Neural progenitor cell (in vitro differentiated cells): ENCODE data around the gene RABGAP1. TPM values are rescaled to one million over a fixed set of nuclear protein-coding genes. Genes with fewer than 3 reads are reported as not detected.

Source experiments
- DNase-seq: peaks from one replicate; pipeline ENCODE4 v3.0.0-alpha.2; 2016; ENCODE audit warnings: low spot score
- H2AFZ ChIP-seq: fragments of 200-600 bp; sonication (generic); replicated peaks from 2 replicates; pipeline ENCODE4 v1.6.1; 2016; ENCODE audit warnings: antibody characterized with exemption
- H3F3A ChIP-seq: fragments of 200-600 bp; sonication (generic); 2 replicates; pipeline ENCODE4 v1.6.1; 2016; ENCODE audit warnings: antibody characterized with exemption, low read depth
- H3K27ac ChIP-seq: fragments of 200-600 bp; sonication (generic); 2 replicates; pipeline ENCODE4 v1.5.1; 2016; ENCODE audit warnings: mild to moderate bottlenecking
- H3K27me3 ChIP-seq: fragments of 200-600 bp; sonication (generic); 2 replicates; pipeline ENCODE4 v1.6.1; 2016; ENCODE audit warnings: mild to moderate bottlenecking, moderate library complexity
- H3K36me3 ChIP-seq: fragments of 200-600 bp; sonication (generic); 2 replicates; pipeline ENCODE4 v1.5.1; 2016
- H3K4me1 ChIP-seq: fragments of 200-600 bp; sonication (generic); 2 replicates; pipeline ENCODE4 v1.6.1; 2016; ENCODE audit warnings: mixed run types
- H3K4me2 ChIP-seq: fragments of 200-600 bp; sonication (generic); 2 replicates; pipeline ENCODE4 v1.6.1; 2016
- H3K4me3 ChIP-seq: fragments of 200-600 bp; sonication (generic); 2 replicates; pipeline ENCODE4 v1.5.1; 2016
- H3K79me2 ChIP-seq: fragments of 200-600 bp; sonication (generic); 2 replicates; pipeline ENCODE4 v1.6.1; 2016; ENCODE audit warnings: low read depth
- H3K9ac ChIP-seq: fragments of 200-600 bp; sonication (generic); 2 replicates; pipeline ENCODE4 v1.6.1; 2016
- H3K9me3 ChIP-seq: fragments of 200-600 bp; sonication (generic); 2 replicates; pipeline ENCODE4 v1.5.1; 2016; ENCODE audit warnings: low read depth
- H4K20me1 ChIP-seq: fragments of 200-600 bp; sonication (generic); 2 replicates; pipeline ENCODE4 v1.6.1; 2016; ENCODE audit warnings: low read depth
- H3K27ac Mint-ChIP-seq: 3 replicates; pipeline ENCODE4 v1.8.0; 2021; ENCODE audit warnings: mixed read lengths
- H3K27me3 Mint-ChIP-seq: 2 replicates; pipeline ENCODE4 v1.8.0; 2022; ENCODE audit warnings: low read depth, mild to moderate bottlenecking, inconsistent platforms, moderate library complexity, mixed read lengths; ENCODE audit not compliant: insufficient read depth
- H3K36me3 Mint-ChIP-seq: 3 replicates; pipeline ENCODE4 v1.8.0; 2021; ENCODE audit warnings: mixed read lengths
- H3K4me1 Mint-ChIP-seq: 3 replicates; pipeline ENCODE4 v1.8.0; 2021; ENCODE audit warnings: mixed read lengths
- H3K4me3 Mint-ChIP-seq: 3 replicates; pipeline ENCODE4 v1.8.0; 2021; ENCODE audit warnings: mild to moderate bottlenecking, moderate library complexity, mixed read lengths
- H3K9me3 Mint-ChIP-seq: 3 replicates; pipeline ENCODE4 v1.8.0; 2020; ENCODE audit warnings: mixed read lengths
- EZH2 ChIP-seq: fragments of 200-600 bp; sonication (generic); IDR thresholded peaks from 2 replicates; pipeline ENCODE4 v1.6.1; 2017; ENCODE audit warnings: antibody characterized with exemption, mild to moderate bottlenecking, moderate library complexity
- EZH2phosphoT487 ChIP-seq: fragments of 200-600 bp; sonication (generic); IDR thresholded peaks from 2 replicates; pipeline ENCODE4 v1.6.1; 2017; ENCODE audit warnings: antibody characterized with exemption
- total RNA-seq: library from RNA; depleted of rRNA; stranded (reverse); fragments of >200 nt; gene quantifications from 2 replicates; pipeline ENCODE4 v1.2.3, GENCODE V29; 2015; ENCODE audit warnings: low replicate concordance
- TF ChIP-seq, protein P1 (sequence below): fragments of 200-600 bp; sonication (generic); IDR thresholded peaks from 2 replicates; pipeline ENCODE4 v1.5.1; 2017; ENCODE audit warnings: antibody characterized with exemption, mild to moderate bottlenecking

Gene RABGAP1
- total RNA-seq, 1 donor from 2014 or later, result 55.2 TPM

GRCh38 chr9:123011380-123011779 is 70.6 kb downstream of the RABGAP1 start:
- Histone ChIP-seq H3K4me3 (no peak overlapping the region), H3K27ac (no peak overlapping the region), H3F3A (no peaks in the 10 kb centered on the region), H3K4me1 (no peaks in the 10 kb centered on the region), H3K4me2 (no peak overlapping the region), H3K36me3 (peaks cover 10% of the 10 kb centered on the region), H2AFZ (no peak overlapping the region), H3K9ac (no peak overlapping the region), H3K79me2 (no peaks in the 10 kb centered on the region), H4K20me1 (no peaks in the 10 kb centered on the region), H3K27me3 (no peaks in the 10 kb centered on the region), H3K9me3 (no peaks in the 10 kb centered on the region)
- no peaks in the 10 kb centered on the region for H3K4me1 Mint-ChIP-seq
- no peaks in the 10 kb centered on the region for H3K9me3 Mint-ChIP-seq
- H3K4me3 Mint-ChIP-seq, result no peak overlapping the region
- no peak for TF ChIP-seq EZH2phosphoT487
- TF ChIP-seq, protein P1, sequence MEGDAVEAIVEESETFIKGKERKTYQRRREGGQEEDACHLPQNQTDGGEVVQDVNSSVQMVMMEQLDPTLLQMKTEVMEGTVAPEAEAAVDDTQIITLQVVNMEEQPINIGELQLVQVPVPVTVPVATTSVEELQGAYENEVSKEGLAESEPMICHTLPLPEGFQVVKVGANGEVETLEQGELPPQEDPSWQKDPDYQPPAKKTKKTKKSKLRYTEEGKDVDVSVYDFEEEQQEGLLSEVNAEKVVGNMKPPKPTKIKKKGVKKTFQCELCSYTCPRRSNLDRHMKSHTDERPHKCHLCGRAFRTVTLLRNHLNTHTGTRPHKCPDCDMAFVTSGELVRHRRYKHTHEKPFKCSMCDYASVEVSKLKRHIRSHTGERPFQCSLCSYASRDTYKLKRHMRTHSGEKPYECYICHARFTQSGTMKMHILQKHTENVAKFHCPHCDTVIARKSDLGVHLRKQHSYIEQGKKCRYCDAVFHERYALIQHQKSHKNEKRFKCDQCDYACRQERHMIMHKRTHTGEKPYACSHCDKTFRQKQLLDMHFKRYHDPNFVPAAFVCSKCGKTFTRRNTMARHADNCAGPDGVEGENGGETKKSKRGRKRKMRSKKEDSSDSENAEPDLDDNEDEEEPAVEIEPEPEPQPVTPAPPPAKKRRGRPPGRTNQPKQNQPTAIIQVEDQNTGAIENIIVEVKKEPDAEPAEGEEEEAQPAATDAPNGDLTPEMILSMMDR, result no peak
- TF ChIP-seq EZH2, result no peak
- no peak for DNase-seq
- peaks cover 32% of the 10 kb centered on the region for H3K36me3 Mint-ChIP-seq
- H3K27me3 Mint-ChIP-seq, result no peaks in the 10 kb centered on the region
- no peak overlapping the region for H3K27ac Mint-ChIP-seq

DNA sequence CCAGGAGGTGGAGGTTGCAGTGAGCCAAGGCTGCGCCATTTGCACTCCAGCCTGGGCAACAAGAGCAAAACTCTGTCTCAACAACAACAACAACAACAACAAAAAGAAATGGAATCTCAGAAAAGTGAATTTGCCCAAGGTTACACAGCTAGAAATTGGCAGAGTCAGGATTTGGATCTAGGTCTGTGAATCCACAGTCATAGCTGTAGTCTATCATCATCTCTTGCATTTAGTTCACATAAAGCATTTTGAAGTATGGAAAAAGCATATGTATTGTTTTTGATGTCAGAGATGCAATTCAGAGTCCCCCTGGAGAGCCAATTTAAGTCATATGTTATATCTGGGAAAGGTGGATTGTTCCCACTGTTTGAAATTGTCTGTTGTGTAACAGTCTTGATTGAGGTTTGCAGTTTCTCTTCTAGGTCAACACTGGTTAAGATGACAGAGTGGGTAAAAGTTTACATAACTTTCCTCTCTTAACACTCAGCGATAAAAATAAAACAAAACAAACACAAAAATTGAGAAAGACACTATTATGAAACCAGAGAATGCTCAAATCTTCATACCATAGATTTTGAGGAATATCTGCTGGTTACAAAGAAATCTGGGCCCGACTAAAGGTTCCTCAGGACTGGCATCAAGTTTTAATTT is 71.2 kb downstream of the RABGAP1 start:
- no peak overlapping the region for H3K4me3 ChIP-seq
- no peaks in the 10 kb centered on the region for H3K9me3 ChIP-seq
- Mint-ChIP-seq H3K4me3 (no peak overlapping the region), H3K36me3 (peaks cover 32% of the 10 kb centered on the region), H3K9me3 (no peaks in the 10 kb centered on the region), H3K27ac (no peak overlapping the region), H3K4me1 (no peaks in the 10 kb centered on the region), H3K27me3 (no peaks in the 10 kb centered on the region)
- H3K27ac ChIP-seq, result no peak overlapping the region
- H2AFZ ChIP-seq, result no peak overlapping the region
- H3K4me1 ChIP-seq, result no peaks in the 10 kb centered on the region
- no peaks in the 10 kb centered on the region for H3K27me3 ChIP-seq
- DNase-seq, result no peak
- H3K36me3 ChIP-seq, result peaks cover 10% of the 10 kb centered on the region
- H3F3A ChIP-seq, result no peaks in the 10 kb centered on the region
- no peaks in the 10 kb centered on the region for H4K20me1 ChIP-seq
- TF ChIP-seq, protein P1, result no peak
- TF ChIP-seq EZH2phosphoT487 (no peak), EZH2 (no peak)
- no peak overlapping the region for H3K4me2 ChIP-seq
- no peak overlapping the region for H3K9ac ChIP-seq
- H3K79me2 ChIP-seq, result no peaks in the 10 kb centered on the region

GRCh38 chr9:123016631-123017030 is 75.8 kb downstream of the RABGAP1 start:
- Mint-ChIP-seq H3K36me3 (peaks cover 29% of the 10 kb centered on the region), H3K4me3 (no peak overlapping the region)
- no peak for DNase-seq

More at GRCh38 chr9:123016631-123017030, 75.8 kb downstream of the RABGAP1 start:
- Histone ChIP-seq H4K20me1 (no peaks in the 10 kb centered on the region), H3K4me1 (no peaks in the 10 kb centered on the region), H2AFZ (no peak overlapping the region), H3K9me3 (no peaks in the 10 kb centered on the region), H3K36me3 (peaks cover 18% of the 10 kb centered on the region), H3F3A (no peaks in the 10 kb centered on the region), H3K27ac (no peak overlapping the region), H3K79me2 (no peaks in the 10 kb centered on the region), H3K4me3 (no peak overlapping the region), H3K4me2 (no peak overlapping the region), H3K27me3 (no peaks in the 10 kb centered on the region), H3K9ac (no peak overlapping the region)
- no peak for TF ChIP-seq EZH2phosphoT487
- TF ChIP-seq EZH2, result no peak
- TF ChIP-seq, protein P1, result no peak
- no peaks in the 10 kb centered on the region for H3K4me1 Mint-ChIP-seq
- no peaks in the 10 kb centered on the region for H3K27me3 Mint-ChIP-seq
- no peaks in the 10 kb centered on the region for H3K9me3 Mint-ChIP-seq
- no peak overlapping the region for H3K27ac Mint-ChIP-seq
